ENCODE measurements around the gene NUMB. TPM values are rescaled to one million over a fixed set of nuclear protein-coding genes. Genes with fewer than 3 reads are reported as not detected.
"Not testable (repeated sequence)": the region's sequence is repeated elsewhere in the genome, so short reads cannot be mapped to it uniquely, and the experiment has no call there.

NUMB gene
- total and polyA plus RNA-seq, 2 donors (not counting 1 experiment from before 2014, with no cell fraction given), result 36.0 to 151 TPM

DNA sequence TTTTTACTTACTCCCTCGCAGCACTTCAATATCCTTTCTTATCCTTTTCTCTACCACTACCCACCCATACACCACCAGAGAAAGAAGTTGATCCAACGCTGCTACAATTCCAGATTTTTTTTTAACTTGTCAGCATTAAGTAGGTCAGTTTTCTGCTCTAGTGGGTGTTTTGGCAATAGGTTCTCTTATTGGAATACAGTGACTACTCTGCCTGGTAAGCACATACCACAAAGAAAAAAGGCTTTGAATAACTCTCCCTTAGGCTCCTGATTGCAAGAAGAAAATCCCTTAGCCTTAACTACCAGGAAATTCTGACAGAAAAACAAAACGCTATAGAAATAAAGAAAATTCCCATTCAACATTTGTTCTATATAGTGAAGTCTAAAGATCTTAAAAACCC is 72.0 kb downstream of the NUMB start:
- TF ChIP-seq, protein P1, sequence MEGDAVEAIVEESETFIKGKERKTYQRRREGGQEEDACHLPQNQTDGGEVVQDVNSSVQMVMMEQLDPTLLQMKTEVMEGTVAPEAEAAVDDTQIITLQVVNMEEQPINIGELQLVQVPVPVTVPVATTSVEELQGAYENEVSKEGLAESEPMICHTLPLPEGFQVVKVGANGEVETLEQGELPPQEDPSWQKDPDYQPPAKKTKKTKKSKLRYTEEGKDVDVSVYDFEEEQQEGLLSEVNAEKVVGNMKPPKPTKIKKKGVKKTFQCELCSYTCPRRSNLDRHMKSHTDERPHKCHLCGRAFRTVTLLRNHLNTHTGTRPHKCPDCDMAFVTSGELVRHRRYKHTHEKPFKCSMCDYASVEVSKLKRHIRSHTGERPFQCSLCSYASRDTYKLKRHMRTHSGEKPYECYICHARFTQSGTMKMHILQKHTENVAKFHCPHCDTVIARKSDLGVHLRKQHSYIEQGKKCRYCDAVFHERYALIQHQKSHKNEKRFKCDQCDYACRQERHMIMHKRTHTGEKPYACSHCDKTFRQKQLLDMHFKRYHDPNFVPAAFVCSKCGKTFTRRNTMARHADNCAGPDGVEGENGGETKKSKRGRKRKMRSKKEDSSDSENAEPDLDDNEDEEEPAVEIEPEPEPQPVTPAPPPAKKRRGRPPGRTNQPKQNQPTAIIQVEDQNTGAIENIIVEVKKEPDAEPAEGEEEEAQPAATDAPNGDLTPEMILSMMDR (conservative IDR thresholded peaks at IDR 0.05 in 1 of 2, IDR thresholded peaks at IDR 0.05 in 1 of 2; ENCODE audit: low read depth in 1 of 2, low read length in 2 of 2), result no peak
- TF ChIP-seq EZH2 (IDR thresholded peaks at IDR 0.05; ENCODE audit: low read length, missing control alignments), result no peak
- H2AFZ ChIP-seq (ENCODE audit: low read length), result no peak overlapping the region
- H3K27me3 ChIP-seq (ENCODE audit: control insufficient read depth, insufficient read depth, low read length), result no peaks in the 10 kb centered on the region
- H3K9me3 ChIP-seq (ENCODE audit: control insufficient read depth, insufficient read depth, low read depth, low read length), result no peaks in the 10 kb centered on the region
- DNase-seq (ENCODE audit: low read depth in 2 of 2), result peak; percentile 8 to 66
- H3K27ac ChIP-seq (ENCODE audit: insufficient read depth, low read length), result no peak overlapping the region
- H3K79me2 ChIP-seq (ENCODE audit: control insufficient read depth, insufficient read depth, low read length), result peaks cover 15% of the 10 kb centered on the region
- H4K20me1 ChIP-seq (ENCODE audit: control insufficient read depth, extremely low read depth, insufficient read depth, low read length), result no peaks in the 10 kb centered on the region
- H3K4me2 ChIP-seq (ENCODE audit: extremely low read depth, insufficient read depth, low read length), result no peak overlapping the region
- H3K4me3 ChIP-seq (replicated peaks in 1 of 4; ENCODE audit: control extremely low read depth in 1 of 4, insufficient read depth in 1 of 4, low read depth in 3 of 4, low read length in 4 of 4), result no peak overlapping the region
- H3K36me3 ChIP-seq (ENCODE audit: control insufficient read depth, insufficient read depth, low read length), result no peaks in the 10 kb centered on the region
- H3K4me1 ChIP-seq (ENCODE audit: control insufficient read depth, extremely low read depth, insufficient read depth, low read length), result no peaks in the 10 kb centered on the region
- no peak overlapping the region for H3K9ac ChIP-seq (ENCODE audit: insufficient read depth, low read length)

- H3K79me2 ChIP-seq (ENCODE audit: control insufficient read depth, insufficient read depth, low read length), result peaks cover 17% of the 10 kb centered on the region
- H3K27me3 ChIP-seq (ENCODE audit: control insufficient read depth, insufficient read depth, low read length); H3K4me2 ChIP-seq (ENCODE audit: extremely low read depth, insufficient read depth, low read length); H2AFZ ChIP-seq (ENCODE audit: low read length); DNase-seq (ENCODE audit: low read depth in 2 of 2); H3K4me3 ChIP-seq (replicated peaks in 1 of 4; ENCODE audit: control extremely low read depth in 1 of 4, insufficient read depth in 1 of 4, low read depth in 3 of 4, low read length in 4 of 4); H3K4me1 ChIP-seq (ENCODE audit: control insufficient read depth, extremely low read depth, insufficient read depth, low read length); H3K27ac ChIP-seq (ENCODE audit: insufficient read depth, low read length); H4K20me1 ChIP-seq (ENCODE audit: control insufficient read depth, extremely low read depth, insufficient read depth, low read length); H3K9me3 ChIP-seq (ENCODE audit: control insufficient read depth, insufficient read depth, low read depth, low read length); H3K36me3 ChIP-seq (ENCODE audit: control insufficient read depth, insufficient read depth, low read length); H3K9ac ChIP-seq (ENCODE audit: insufficient read depth, low read length): not testable (repeated sequence)
Measured at GRCh38 chr14:73385021-73385420, 73.3 kb downstream of the NUMB start.

- Histone ChIP-seq H3K4me1 (ENCODE audit: control insufficient read depth, extremely low read depth, insufficient read depth, low read length) (no peaks in the 10 kb centered on the region), H4K20me1 (ENCODE audit: control insufficient read depth, extremely low read depth, insufficient read depth, low read length) (no peaks in the 10 kb centered on the region), H3K79me2 (ENCODE audit: control insufficient read depth, insufficient read depth, low read length) (peaks cover 20% of the 10 kb centered on the region), H3K4me2 (ENCODE audit: extremely low read depth, insufficient read depth, low read length) (no peak overlapping the region), H3K9ac (ENCODE audit: insufficient read depth, low read length) (no peak overlapping the region), H3K9me3 (ENCODE audit: control insufficient read depth, insufficient read depth, low read depth, low read length) (no peaks in the 10 kb centered on the region), H3K4me3 (replicated peaks in 1 of 4; ENCODE audit: control extremely low read depth in 1 of 4, insufficient read depth in 1 of 4, low read depth in 3 of 4, low read length in 4 of 4) (no peak overlapping the region), H3K36me3 (ENCODE audit: control insufficient read depth, insufficient read depth, low read length) (no peaks in the 10 kb centered on the region), H3K27me3 (ENCODE audit: control insufficient read depth, insufficient read depth, low read length) (no peaks in the 10 kb centered on the region), H2AFZ (ENCODE audit: low read length) (no peak overlapping the region), H3K27ac (ENCODE audit: insufficient read depth, low read length) (no peak overlapping the region)
- TF ChIP-seq, protein P1 (conservative IDR thresholded peaks at IDR 0.05 in 1 of 2, IDR thresholded peaks at IDR 0.05 in 1 of 2; ENCODE audit: low read depth in 1 of 2, low read length in 2 of 2), result no peak
- DNase-seq (ENCODE audit: low read depth in 2 of 2), result no peak
Measured at GRCh38 chr14:73383356-73383755, 75.0 kb downstream of the NUMB start.
